Breast epithelium (tissue), 3 donors: Measurements from ENCODE around the gene ACER3.

Experiments
- POLR2A ChIP-seq: fragments of 450-650 bp; IDR thresholded peaks from one replicate; pipeline ENCODE4 v1.6.1; 2016; ENCODE audit warnings: antibody characterized with exemption, mild to moderate bottlenecking, moderate library complexity
- TF ChIP-seq, protein P1 (sequence below), 3 donors: fragments of 450-650 bp; IDR thresholded peaks; one replicate each; pipeline ENCODE4 v1.5.1; 2016 to 2017; ENCODE audit warnings: antibody characterized with exemption in 3 of 3, mild to moderate bottlenecking in 3 of 3, moderate library complexity in 3 of 3

DNA sequence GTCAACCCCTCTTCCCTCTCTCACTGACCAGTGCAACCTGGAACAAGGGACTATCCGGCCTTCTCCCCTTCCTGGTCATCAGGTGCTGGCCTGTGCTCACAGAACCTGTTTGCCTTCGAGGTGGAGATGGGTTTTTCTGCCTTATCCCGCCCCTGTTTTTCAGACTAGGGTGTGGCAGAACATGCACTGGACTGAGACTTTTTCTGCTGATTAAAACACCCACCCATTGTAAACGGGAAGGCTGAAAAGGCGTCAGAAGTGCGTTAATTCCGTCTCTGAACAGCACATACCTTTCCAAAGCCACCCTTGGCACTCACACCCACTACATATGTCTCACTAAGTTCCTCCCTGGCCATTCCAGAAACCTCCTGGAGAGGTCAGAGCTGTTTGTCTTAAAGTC lies 169.1 kb downstream of the ACER3 start:
- TF ChIP-seq, protein P1, sequence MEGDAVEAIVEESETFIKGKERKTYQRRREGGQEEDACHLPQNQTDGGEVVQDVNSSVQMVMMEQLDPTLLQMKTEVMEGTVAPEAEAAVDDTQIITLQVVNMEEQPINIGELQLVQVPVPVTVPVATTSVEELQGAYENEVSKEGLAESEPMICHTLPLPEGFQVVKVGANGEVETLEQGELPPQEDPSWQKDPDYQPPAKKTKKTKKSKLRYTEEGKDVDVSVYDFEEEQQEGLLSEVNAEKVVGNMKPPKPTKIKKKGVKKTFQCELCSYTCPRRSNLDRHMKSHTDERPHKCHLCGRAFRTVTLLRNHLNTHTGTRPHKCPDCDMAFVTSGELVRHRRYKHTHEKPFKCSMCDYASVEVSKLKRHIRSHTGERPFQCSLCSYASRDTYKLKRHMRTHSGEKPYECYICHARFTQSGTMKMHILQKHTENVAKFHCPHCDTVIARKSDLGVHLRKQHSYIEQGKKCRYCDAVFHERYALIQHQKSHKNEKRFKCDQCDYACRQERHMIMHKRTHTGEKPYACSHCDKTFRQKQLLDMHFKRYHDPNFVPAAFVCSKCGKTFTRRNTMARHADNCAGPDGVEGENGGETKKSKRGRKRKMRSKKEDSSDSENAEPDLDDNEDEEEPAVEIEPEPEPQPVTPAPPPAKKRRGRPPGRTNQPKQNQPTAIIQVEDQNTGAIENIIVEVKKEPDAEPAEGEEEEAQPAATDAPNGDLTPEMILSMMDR (IDR thresholded peaks at IDR 0.05): no peak
- no peak for TF ChIP-seq POLR2A
